HL-60 (cell line): ENCODE results near the gene TPCN2.

Experiments used
- POLR2AphosphoS5 ChIP-seq: IDR thresholded peaks from 2 replicates; pipeline ENCODE4 v1.6.1; 2012; ENCODE audit warnings: low read depth
- TF ChIP-seq, protein P1 (sequence below): IDR thresholded peaks from one replicate; pipeline ENCODE4 v1.5.1; 2011; ENCODE audit warnings: low read length, control low read depth, inconsistent platforms; ENCODE audit not compliant: insufficient read depth

DNA sequence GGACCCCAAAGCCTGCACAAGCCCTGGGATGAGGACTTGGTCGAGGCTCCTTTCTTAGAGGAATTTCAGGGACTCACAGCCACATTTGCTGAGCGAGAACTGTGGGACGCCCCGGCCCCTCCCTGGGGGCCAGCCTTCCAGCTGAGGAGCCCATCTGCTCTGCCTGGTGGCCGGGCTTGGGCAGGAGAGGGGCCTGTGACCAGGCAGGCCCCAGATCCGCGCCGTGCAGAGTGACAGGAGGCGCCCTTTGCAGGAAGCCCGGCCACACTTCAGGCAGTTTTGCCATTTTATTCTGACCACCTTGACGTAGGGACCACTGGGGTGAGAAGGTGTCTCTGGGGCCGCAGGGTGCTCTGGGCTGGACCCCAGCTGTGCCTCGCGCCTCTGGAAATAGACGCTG lies 35.6 kb downstream of the TPCN2 start:
- TF ChIP-seq, protein P1, sequence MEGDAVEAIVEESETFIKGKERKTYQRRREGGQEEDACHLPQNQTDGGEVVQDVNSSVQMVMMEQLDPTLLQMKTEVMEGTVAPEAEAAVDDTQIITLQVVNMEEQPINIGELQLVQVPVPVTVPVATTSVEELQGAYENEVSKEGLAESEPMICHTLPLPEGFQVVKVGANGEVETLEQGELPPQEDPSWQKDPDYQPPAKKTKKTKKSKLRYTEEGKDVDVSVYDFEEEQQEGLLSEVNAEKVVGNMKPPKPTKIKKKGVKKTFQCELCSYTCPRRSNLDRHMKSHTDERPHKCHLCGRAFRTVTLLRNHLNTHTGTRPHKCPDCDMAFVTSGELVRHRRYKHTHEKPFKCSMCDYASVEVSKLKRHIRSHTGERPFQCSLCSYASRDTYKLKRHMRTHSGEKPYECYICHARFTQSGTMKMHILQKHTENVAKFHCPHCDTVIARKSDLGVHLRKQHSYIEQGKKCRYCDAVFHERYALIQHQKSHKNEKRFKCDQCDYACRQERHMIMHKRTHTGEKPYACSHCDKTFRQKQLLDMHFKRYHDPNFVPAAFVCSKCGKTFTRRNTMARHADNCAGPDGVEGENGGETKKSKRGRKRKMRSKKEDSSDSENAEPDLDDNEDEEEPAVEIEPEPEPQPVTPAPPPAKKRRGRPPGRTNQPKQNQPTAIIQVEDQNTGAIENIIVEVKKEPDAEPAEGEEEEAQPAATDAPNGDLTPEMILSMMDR: no peak
- no peak for TF ChIP-seq POLR2AphosphoS5
